Endothelial cell of umbilical vein (primary cell): ENCODE data around the gene SEMA4F.

Source experiments
- GATA2 ChIP-seq: IDR thresholded peaks from 2 replicates; pipeline ENCODE4 v1.7.0; 2011; ENCODE audit warnings: low read depth, mild to moderate bottlenecking, moderate library complexity, mixed read lengths, low read length; ENCODE audit not compliant: insufficient read length, insufficient read depth
- JUN ChIP-seq: IDR thresholded peaks from 2 replicates; pipeline ENCODE4 v1.6.1; 2011; ENCODE audit warnings: borderline replicate concordance, low read depth; ENCODE audit not compliant: insufficient read length, insufficient read depth
- POLR2A ChIP-seq: IDR thresholded peaks from 2 replicates; pipeline ENCODE4 v1.6.1; 2012; ENCODE audit warnings: low read depth, mild to moderate bottlenecking, control low read depth, low read length
- POLR2AphosphoS5 ChIP-seq: IDR thresholded peaks from 2 replicates; pipeline ENCODE4 v1.6.1; 2012; ENCODE audit warnings: low read depth, mild to moderate bottlenecking, control low read depth, low read length, moderate library complexity; ENCODE audit not compliant: insufficient read depth
- TF ChIP-seq, protein P1 (sequence below), 2 donors: IDR thresholded peaks; 1 replicate in 1 of 2; 2 replicates in 1 of 2; pipeline ENCODE4 v1.5.1; 2011; ENCODE audit warnings: low read length in 2 of 2, mild to moderate bottlenecking in 2 of 2, moderate library complexity in 2 of 2, control low read depth in 1 of 2, inconsistent platforms in 1 of 2, low read depth in 1 of 2; ENCODE audit not compliant: insufficient read depth in 1 of 2; ENCODE audit errors: extremely low read depth in 1 of 2

DNA sequence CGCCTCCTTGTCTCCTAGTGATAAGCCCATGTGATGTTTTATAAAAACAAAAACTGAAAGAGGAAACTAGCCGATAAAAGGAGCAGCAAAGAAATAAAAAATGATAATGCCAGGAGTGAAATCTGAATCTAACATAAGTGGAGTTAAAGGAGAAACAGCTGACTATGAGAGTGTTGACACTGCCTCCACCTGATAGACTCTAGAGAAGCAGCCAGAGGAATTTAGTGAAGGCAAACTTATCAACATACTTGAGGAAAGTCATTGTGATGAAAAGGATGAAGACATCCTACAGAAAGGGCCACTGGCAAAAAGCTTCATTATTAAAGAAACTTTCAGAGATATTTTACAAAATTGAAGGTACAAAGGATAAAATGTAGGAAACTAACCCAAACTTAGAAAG is 7.8 kb upstream of the SEMA4F start:
- TF ChIP-seq, protein P1, sequence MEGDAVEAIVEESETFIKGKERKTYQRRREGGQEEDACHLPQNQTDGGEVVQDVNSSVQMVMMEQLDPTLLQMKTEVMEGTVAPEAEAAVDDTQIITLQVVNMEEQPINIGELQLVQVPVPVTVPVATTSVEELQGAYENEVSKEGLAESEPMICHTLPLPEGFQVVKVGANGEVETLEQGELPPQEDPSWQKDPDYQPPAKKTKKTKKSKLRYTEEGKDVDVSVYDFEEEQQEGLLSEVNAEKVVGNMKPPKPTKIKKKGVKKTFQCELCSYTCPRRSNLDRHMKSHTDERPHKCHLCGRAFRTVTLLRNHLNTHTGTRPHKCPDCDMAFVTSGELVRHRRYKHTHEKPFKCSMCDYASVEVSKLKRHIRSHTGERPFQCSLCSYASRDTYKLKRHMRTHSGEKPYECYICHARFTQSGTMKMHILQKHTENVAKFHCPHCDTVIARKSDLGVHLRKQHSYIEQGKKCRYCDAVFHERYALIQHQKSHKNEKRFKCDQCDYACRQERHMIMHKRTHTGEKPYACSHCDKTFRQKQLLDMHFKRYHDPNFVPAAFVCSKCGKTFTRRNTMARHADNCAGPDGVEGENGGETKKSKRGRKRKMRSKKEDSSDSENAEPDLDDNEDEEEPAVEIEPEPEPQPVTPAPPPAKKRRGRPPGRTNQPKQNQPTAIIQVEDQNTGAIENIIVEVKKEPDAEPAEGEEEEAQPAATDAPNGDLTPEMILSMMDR (IDR thresholded peaks at IDR 0.05; ENCODE audit: extremely low read depth in 1 of 2, insufficient read depth in 1 of 2, low read depth in 1 of 2, low read length in 2 of 2), result no peak
- TF ChIP-seq POLR2AphosphoS5 (no peak), JUN (no peak), GATA2 (no peak), POLR2A (no peak)
